ENCODE data around the gene PECR.

Gene PECR

GRCh38 chr2:216108967-216109921, 27.6 kb upstream of the PECR start, which contains the start of gene XRCC5 (continued):
- TF ChIP-seq ZNF521 (tag by site-specific recombination; IDR thresholded peaks at IDR 0.05) = no peak
- TF ChIP-seq, protein P1, sequence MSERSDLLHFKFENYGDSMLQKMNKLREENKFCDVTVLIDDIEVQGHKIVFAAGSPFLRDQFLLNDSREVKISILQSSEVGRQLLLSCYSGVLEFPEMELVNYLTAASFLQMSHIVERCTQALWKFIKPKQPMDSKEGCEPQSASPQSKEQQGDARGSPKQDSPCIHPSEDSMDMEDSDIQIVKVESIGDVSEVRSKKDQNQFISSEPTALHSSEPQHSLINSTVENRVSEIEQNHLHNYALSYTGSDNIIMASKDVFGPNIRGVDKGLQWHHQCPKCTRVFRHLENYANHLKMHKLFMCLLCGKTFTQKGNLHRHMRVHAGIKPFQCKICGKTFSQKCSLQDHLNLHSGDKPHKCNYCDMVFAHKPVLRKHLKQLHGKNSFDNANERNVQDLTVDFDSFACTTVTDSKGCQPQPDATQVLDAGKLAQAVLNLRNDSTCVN (tag by site-specific recombination; optimal IDR thresholded peaks at IDR 0.05) = peak; percentile 81
- no peak for TF ChIP-seq ZNF548 (tag by site-specific recombination; IDR thresholded peaks at IDR 0.05)
- TF ChIP-seq ZIC2 (tag by site-specific recombination; IDR thresholded peaks at IDR 0.05) = no peak
- TF ChIP-seq KLF8 (tag by site-specific recombination; IDR thresholded peaks at IDR 0.05) = no peak
- TF ChIP-seq ELK4 (IDR thresholded peaks at IDR 0.05; ENCODE audit: borderline replicate concordance, low read depth, low read length) = peak; percentile 79; the same call in 1 of the 2 replicates
- no peak for TF ChIP-seq KLF1 (tag by site-specific recombination; IDR thresholded peaks at IDR 0.05)
- TF ChIP-seq WT1 (tag by site-specific recombination; IDR thresholded peaks at IDR 0.05) = no peak
- TF ChIP-seq, protein P2, sequence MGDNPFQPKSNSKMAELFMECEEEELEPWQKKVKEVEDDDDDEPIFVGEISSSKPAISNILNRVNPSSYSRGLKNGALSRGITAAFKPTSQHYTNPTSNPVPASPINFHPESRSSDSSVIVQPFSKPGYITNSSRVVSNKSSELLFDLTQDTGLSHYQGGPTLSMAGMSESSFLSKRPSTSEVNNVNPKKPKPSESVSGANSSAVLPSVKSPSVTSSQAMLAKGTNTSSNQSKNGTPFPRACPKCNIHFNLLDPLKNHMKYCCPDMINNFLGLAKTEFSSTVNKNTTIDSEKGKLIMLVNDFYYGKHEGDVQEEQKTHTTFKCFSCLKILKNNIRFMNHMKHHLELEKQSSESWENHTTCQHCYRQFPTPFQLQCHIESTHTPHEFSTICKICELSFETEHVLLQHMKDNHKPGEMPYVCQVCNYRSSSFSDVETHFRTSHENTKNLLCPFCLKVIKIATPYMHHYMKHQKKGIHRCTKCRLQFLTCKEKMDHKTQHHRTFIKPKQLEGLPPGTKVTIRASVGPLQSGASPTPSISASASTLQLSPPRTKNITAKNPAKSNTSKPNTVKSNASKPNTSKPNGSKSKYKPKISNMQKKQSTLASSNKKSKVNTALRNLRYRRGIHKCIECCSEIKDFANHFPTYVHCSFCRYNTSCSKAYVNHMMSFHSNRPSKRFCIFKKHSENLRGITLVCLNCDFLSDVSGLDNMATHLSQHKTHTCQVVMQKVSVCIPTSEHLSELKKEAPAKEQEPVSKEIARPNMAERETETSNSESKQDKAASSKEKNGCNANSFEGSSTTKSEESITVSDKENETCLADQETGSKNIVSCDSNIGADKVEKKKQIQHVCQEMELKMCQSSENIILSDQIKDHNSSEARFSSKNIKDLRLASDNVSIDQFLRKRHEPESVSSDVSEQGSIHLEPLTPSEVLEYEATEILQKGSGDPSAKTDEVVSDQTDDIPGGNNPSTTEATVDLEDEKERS (tag by site-specific recombination; IDR thresholded peaks at IDR 0.05) = no peak
- no peak for TF ChIP-seq ZNF292 (tag by site-specific recombination; IDR thresholded peaks at IDR 0.05; ENCODE audit: borderline replicate concordance, low read depth)
- TF ChIP-seq ZNF2 (tag by site-specific recombination; IDR thresholded peaks at IDR 0.05) = no peak
- TF ChIP-seq, protein P3, sequence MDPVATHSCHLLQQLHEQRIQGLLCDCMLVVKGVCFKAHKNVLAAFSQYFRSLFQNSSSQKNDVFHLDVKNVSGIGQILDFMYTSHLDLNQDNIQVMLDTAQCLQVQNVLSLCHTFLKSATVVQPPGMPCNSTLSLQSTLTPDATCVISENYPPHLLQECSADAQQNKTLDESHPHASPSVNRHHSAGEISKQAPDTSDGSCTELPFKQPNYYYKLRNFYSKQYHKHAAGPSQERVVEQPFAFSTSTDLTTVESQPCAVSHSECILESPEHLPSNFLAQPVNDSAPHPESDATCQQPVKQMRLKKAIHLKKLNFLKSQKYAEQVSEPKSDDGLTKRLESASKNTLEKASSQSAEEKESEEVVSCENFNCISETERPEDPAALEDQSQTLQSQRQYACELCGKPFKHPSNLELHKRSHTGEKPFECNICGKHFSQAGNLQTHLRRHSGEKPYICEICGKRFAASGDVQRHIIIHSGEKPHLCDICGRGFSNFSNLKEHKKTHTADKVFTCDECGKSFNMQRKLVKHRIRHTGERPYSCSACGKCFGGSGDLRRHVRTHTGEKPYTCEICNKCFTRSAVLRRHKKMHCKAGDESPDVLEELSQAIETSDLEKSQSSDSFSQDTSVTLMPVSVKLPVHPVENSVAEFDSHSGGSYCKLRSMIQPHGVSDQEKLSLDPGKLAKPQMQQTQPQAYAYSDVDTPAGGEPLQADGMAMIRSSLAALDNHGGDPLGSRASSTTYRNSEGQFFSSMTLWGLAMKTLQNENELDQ (tag by site-specific recombination; IDR thresholded peaks at IDR 0.05; ENCODE audit: low read depth) = no peak
- TF ChIP-seq ZNF660 (tag by site-specific recombination; IDR thresholded peaks at IDR 0.05) = 0 out of 2 replicates have a peak, but pooled peaks have one; percentile 8
- TF ChIP-seq ZNF561 (tag by site-specific recombination; IDR thresholded peaks at IDR 0.05; ENCODE audit: borderline replicate concordance) = no peak
- no peak for TF ChIP-seq ZNF514 (tag by site-specific recombination; IDR thresholded peaks at IDR 0.05)
- no peak for TF ChIP-seq ZNF654 (tag by site-specific recombination; IDR thresholded peaks at IDR 0.05; ENCODE audit: low read depth)
- no peak for TF ChIP-seq ZNF558 (tag by site-specific recombination; IDR thresholded peaks at IDR 0.05)
- TF ChIP-seq IKZF3 (tag by site-specific recombination; IDR thresholded peaks at IDR 0.05) = no peak
- no peak for TF ChIP-seq ATF2 (tag by site-specific recombination; IDR thresholded peaks at IDR 0.05; ENCODE audit: low read depth)
- no peak for TF ChIP-seq ZNF600 (tag by site-specific recombination; IDR thresholded peaks at IDR 0.05)
- TF ChIP-seq ZNF24 (tag by site-specific recombination; IDR thresholded peaks at IDR 0.05) = no peak
- no peak for TF ChIP-seq ZSCAN18 (tag by site-specific recombination; IDR thresholded peaks at IDR 0.05)
- TF ChIP-seq ZNF112 (tag by site-specific recombination; IDR thresholded peaks at IDR 0.05) = no peak
- no peak for TF ChIP-seq ZNF621 (tag by site-specific recombination; IDR thresholded peaks at IDR 0.05)
- TF ChIP-seq ZNF510 (tag by site-specific recombination; IDR thresholded peaks at IDR 0.05; ENCODE audit: insufficient replicate concordance) = no peak
- TF ChIP-seq ZNF223 (tag by site-specific recombination; IDR thresholded peaks at IDR 0.05) = no peak
